Lower lobe of right lung (tissue), 2 donors: ENCODE measurements around the gene STX1A. TPM values are rescaled to one million over a fixed set of nuclear protein-coding genes. Genes with fewer than 3 reads are reported as not detected.

Experiments used
- ATAC-seq, 2 donors: fragments of 200-7000 bp; cut with Tn5 transposase; one replicate each; pipeline ENCODE4 v1.9.1; 2020 to 2022; ENCODE audit warnings: mild to moderate bottlenecking in 2 of 2, moderate library complexity in 2 of 2
- DNase-seq: peaks from one replicate; pipeline ENCODE4 v3.0.0-alpha.2; 2020
- H3K27ac ChIP-seq: fragments of 200-600 bp; one replicate; pipeline ENCODE4 v1.8.0; 2022
- H3K27me3 ChIP-seq: fragments of 200-600 bp; one replicate; pipeline ENCODE4 v1.8.0; 2022; ENCODE audit warnings: low read depth
- H3K36me3 ChIP-seq: fragments of 200-600 bp; one replicate; pipeline ENCODE4 v1.8.0; 2022; ENCODE audit warnings: mild to moderate bottlenecking
- H3K4me1 ChIP-seq: fragments of 200-600 bp; one replicate; pipeline ENCODE4 v1.8.0; 2022
- H3K4me3 ChIP-seq: fragments of 200-600 bp; one replicate; pipeline ENCODE4 v1.8.0; 2022; ENCODE audit warnings: mild to moderate bottlenecking
- H3K9me3 ChIP-seq: fragments of 200-600 bp; one replicate; pipeline ENCODE4 v1.8.0; 2022
- intact Hi-C: fragments of 100-400 bp; cut with DNase I; formaldehyde crosslinking; loops from one replicate; pipeline ENCODE4 v1.11.0; 2022
- total RNA-seq: library from RNA; stranded (reverse); fragmentation: NEBNext Ultra II Directional; extraction: Animal tissue kit (Norgen Biotek cat#: 25700); gene quantifications from one replicate; pipeline ENCODE4 v1.2.1, GENCODE V29; 2021
- TF ChIP-seq, protein P1 (sequence below): fragments of 200-600 bp; IDR thresholded peaks from one replicate; pipeline ENCODE4 v1.8.0; 2022; ENCODE audit warnings: antibody characterized with exemption, mild to moderate bottlenecking
- donor health status: DM: no; HTN: yes; CAD: no; lungs with severe emphysema.

Gene STX1A
- total RNA-seq, 1 donor from 2014 or later: 6.6 TPM

DNA sequence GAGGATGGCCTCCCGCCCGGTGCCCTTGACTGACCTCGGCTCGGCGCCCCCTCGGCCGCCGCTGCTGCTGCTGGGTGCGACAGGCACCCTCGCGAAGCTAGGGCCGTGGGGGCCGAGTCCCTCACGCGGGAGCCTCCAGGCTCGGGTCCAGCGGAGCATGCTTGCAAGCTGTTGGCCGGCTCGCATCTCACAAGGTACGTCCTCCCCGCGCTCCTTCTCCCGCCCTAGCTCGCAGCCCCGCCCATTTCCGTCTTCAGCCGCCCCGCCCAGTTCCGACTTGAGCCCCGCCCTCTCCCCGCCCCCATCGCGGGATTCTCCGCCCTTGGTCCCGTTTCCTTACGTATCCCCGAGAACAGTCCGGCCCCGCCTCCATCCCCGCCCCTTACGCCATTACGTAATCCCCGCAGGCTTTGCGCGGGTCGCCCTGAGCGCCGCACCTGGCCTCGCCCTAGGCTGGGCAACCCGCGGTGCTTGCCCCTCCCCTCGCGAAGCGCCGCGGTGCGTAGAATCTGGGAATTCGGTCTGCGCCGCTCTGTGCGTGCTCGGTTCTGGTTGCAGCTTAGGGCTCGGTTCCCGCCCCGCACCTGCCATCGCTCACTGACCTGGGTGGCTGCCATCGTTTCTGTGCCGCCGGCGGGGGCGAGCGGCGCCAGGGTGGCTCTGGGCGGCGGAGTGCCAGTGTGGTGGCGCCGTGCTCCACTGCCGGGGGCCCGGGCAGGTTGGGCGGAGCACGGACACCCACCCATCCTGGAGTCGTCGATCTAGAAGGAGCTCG, 19.3 kb upstream of the STX1A start, which contains the start of gene ABHD11:
Gene ABHD11, minus strand, starts transcription at position 191 of the 775 bp plus-strand sequence. Its CDS starts 32 bp downstream, at position 159.
- ATAC-seq (peak; percentile 84 to 88), DNase-seq (peak; percentile 97)
- TF ChIP-seq, protein P1, sequence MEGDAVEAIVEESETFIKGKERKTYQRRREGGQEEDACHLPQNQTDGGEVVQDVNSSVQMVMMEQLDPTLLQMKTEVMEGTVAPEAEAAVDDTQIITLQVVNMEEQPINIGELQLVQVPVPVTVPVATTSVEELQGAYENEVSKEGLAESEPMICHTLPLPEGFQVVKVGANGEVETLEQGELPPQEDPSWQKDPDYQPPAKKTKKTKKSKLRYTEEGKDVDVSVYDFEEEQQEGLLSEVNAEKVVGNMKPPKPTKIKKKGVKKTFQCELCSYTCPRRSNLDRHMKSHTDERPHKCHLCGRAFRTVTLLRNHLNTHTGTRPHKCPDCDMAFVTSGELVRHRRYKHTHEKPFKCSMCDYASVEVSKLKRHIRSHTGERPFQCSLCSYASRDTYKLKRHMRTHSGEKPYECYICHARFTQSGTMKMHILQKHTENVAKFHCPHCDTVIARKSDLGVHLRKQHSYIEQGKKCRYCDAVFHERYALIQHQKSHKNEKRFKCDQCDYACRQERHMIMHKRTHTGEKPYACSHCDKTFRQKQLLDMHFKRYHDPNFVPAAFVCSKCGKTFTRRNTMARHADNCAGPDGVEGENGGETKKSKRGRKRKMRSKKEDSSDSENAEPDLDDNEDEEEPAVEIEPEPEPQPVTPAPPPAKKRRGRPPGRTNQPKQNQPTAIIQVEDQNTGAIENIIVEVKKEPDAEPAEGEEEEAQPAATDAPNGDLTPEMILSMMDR: no peak
- Histone ChIP-seq H3K4me1 (peaks cover 32% of the 10 kb centered on the region), H3K27me3 (no peaks in the 10 kb centered on the region), H3K36me3 (peaks cover 17% of the 10 kb centered on the region), H3K9me3 (no peaks in the 10 kb centered on the region), H3K27ac (peak within 1 kb of the TSS; percentile 97), H3K4me3 (peak within 1 kb of the TSS; percentile 94)
- intact Hi-C loops: no loop called here

DNA sequence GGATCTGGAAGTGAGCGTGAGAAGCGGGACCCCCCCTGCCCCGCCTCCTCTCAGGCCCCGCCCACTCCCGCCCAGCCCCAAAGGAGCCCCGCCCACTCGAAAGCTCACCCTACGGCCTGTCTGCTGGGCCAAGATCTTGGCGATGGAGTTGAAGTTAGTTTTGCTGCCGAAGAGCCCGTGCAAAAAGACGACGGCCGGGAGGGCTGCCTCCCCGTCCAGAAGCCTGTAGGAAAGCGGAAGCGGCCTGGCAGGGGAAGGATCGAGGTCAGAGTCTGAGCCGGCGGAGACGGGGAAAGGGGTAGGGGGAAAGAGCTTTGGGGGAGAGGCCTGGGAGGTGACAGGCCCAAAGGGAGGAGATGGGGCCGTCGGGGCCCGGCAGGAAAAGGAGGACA, 18.7 kb upstream of the STX1A start:
- TF ChIP-seq, protein P1: no peak
- Histone ChIP-seq H3K4me1 (peaks cover 32% of the 10 kb centered on the region), H3K27me3 (no peaks in the 10 kb centered on the region), H3K36me3 (peaks cover 17% of the 10 kb centered on the region), H3K9me3 (no peaks in the 10 kb centered on the region), H3K4me3 (peak overlapping the region; percentile 94), H3K27ac (peak overlapping the region; percentile 97)
- intact Hi-C loops: no loop called here
- DNase-seq (peak; percentile 72), ATAC-seq (peak; percentile 26 to 48)

DNA sequence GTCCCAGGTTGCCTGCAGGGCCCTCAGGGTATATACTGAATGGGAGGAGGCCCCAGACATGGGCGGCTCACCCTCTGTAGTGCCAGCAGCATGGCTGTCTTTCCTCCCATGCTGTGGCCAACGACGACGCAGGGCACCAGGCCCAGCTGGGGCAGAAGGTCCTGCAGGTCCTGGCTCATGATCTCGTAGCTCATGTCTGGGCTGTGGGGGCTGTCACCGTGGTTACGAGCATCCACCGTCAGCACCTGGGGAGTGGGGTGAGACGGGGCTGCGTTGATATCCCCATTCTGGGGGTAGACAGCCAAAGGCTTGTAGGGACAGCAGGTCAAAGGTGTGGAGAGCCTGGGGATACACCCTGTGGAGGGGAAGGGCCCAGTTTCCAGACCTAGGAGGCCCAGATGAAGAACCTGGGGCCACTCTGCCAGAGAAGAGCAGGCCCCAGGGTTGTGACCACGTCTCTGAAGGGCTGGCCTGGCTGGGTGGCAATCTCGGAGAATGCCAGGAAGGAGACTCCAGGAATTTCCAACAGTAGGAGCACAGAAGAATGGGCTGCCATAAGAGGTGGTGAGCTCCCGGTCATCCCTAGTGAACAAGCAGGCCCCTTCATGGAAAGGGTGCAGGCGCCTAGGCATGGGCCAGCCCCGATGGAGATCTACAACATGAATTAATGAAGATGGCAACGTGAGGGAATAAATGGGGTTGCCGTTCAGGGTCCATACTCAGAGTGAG, 18.2 kb upstream of the STX1A start:
- intact Hi-C loops: no loop called here

DNA sequence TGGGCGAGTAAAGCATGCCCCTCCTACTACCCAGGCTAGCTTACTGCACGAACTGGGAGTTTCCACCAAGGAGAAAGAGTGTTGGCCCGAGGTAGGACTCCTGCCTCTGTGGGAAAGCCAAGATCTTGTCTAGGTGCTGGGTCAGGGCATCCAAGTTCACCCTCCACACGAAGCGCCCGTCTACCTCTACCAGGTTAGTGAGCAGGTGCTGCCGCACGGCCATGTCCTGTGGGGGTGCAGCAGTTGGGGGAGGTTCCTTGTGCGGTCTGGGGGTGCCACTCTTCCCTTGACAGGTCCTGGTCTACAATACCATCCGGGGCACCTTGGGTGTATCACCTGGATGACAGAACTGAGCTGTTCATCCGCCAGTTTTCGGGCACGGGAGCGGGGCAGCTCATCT, 17.4 kb upstream of the STX1A start:
- no peak overlapping the region for H3K4me3 ChIP-seq
- DNase-seq: no peak
- peaks cover 25% of the 10 kb centered on the region for H3K4me1 ChIP-seq
- H3K9me3 ChIP-seq: no peaks in the 10 kb centered on the region
- intact Hi-C loops: no loop called here
- no peak for ATAC-seq
- no peak overlapping the region for H3K27ac ChIP-seq
- no peaks in the 10 kb centered on the region for H3K27me3 ChIP-seq
- TF ChIP-seq, protein P1: no peak
- peaks cover 17% of the 10 kb centered on the region for H3K36me3 ChIP-seq

More for the DNA sequence above, 18.2 kb upstream of the STX1A start:
- TF ChIP-seq, protein P1: no peak
- H3K27me3 ChIP-seq: no peaks in the 10 kb centered on the region
- H3K4me1 ChIP-seq: peaks cover 30% of the 10 kb centered on the region
- DNase-seq (peak; percentile 54), ATAC-seq (no peak)
- H3K27ac ChIP-seq: peak overlapping the region; percentile 97
- peak overlapping the region; percentile 94 for H3K4me3 ChIP-seq
- H3K9me3 ChIP-seq: no peaks in the 10 kb centered on the region
- H3K36me3 ChIP-seq: peaks cover 17% of the 10 kb centered on the region

DNA sequence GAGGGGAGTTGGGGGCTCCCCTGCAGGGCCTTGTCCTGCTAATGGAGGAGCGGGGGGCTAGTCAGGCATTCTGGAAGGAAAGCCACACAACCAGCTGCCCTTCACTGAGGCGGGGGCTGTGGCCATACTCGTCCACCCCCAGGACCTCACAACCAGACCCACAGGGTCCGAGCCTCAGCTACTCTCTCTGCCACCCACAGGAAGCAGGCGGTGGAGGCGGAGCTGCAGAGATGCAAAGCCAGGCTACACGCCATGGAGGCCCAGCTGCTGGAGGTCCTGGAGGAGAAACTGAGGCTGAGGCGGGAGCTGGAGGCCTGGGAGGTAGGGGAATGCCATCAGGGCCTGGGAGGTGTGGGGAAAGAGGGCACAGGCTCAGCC, 16.0 kb upstream of the STX1A start:
- Histone ChIP-seq H3K27ac (peak overlapping the region; percentile 80), H3K9me3 (no peaks in the 10 kb centered on the region), H3K27me3 (no peaks in the 10 kb centered on the region), H3K36me3 (peaks cover 17% of the 10 kb centered on the region), H3K4me1 (peaks cover 25% of the 10 kb centered on the region), H3K4me3 (no peak overlapping the region)
- TF ChIP-seq, protein P1: no peak
- DNase-seq (no peak), ATAC-seq (no peak)
- intact Hi-C loops: no loop called here
